Suprapubic skin (tissue), 3 donors: Measurements from ENCODE around the gene FUNDC2.
"Not testable (repeated sequence)": the region's sequence is repeated elsewhere in the genome, so short reads cannot be mapped to it uniquely, and the experiment has no call there.

Experiments used
- CTCF ChIP-seq, 2 donors: fragments of 200-600 bp in 1 of 2; fragments of 450-650 bp in 1 of 2; sonication (generic) in 1 of 2; IDR thresholded peaks; one replicate each; pipeline ENCODE4 v1.5.1; 2016 to 2019; ENCODE audit warnings: antibody characterized with exemption in 2 of 2, mild to moderate bottlenecking in 1 of 2, moderate library complexity in 1 of 2
- EP300 ChIP-seq: sonication (generic); formaldehyde crosslinking; IDR thresholded peaks from one replicate; pipeline ENCODE4 v1.6.1; 2017; ENCODE audit warnings: antibody characterized with exemption

GRCh38 chrX:155008578-155008977, 18.1 kb upstream of the FUNDC2 start:
- TF ChIP-seq CTCF (IDR thresholded peaks at IDR 0.05); EP300: not testable (repeated sequence)
